GM12878 (cell line): ENCODE data around the gene TRIM74.
A peak's percentile ranks its signal among the peaks of the same experiment; 100 is the strongest.
"Not testable (repeated sequence)": the region's sequence is repeated elsewhere in the genome, so short reads cannot be mapped to it uniquely, and the experiment has no call there.

ENCODE experiments used
- CBX5 ChIP-seq: sonication (generic); IDR thresholded peaks from 2 replicates; pipeline ENCODE4 v1.6.1; 2016; ENCODE audit warnings: low read depth, moderate library complexity, mild to moderate bottlenecking, inconsistent platforms
- CHD2 ChIP-seq: IDR thresholded peaks from 2 replicates; pipeline ENCODE4 v1.6.1; 2011; ENCODE audit warnings: low read depth, low read length, improper control_type of control experiment, borderline replicate concordance
- CTCF ChIP-seq, 3 experiments: IDR thresholded peaks in 2 of 3; conservative IDR thresholded peaks in 1 of 3; 2 replicates each; pipeline ENCODE4 v1.5.1; 2011; ENCODE audit warnings: low read depth in 3 of 3, low read length in 3 of 3, mild to moderate bottlenecking in 3 of 3, control low read depth in 2 of 3, moderate library complexity in 2 of 3, inconsistent platforms in 1 of 3, mixed read lengths in 1 of 3; ENCODE audit not compliant: control insufficient read depth in 2 of 3, insufficient read depth in 1 of 3; ENCODE audit errors: extremely low read depth in 1 of 3
- EZH2 ChIP-seq: IDR thresholded peaks from 2 replicates; pipeline ENCODE4 v1.6.1; 2012; ENCODE audit warnings: low read depth, mild to moderate bottlenecking, control low read depth, inconsistent platforms, low read length, borderline replicate concordance; ENCODE audit not compliant: control insufficient read depth
- MLLT1 ChIP-seq: fragments of 450-650 bp; IDR thresholded peaks from 2 replicates; pipeline ENCODE4 v1.6.1; 2016; ENCODE audit warnings: mild to moderate bottlenecking
- NR2C2 ChIP-seq: IDR thresholded peaks from 2 replicates; pipeline ENCODE4 v1.6.1; 2011; ENCODE audit warnings: borderline replicate concordance, low read depth; ENCODE audit not compliant: control insufficient read depth, insufficient read length
- POLR2AphosphoS2 ChIP-seq: IDR thresholded peaks from 2 replicates; pipeline ENCODE4 v1.6.1; 2011; ENCODE audit warnings: low read depth, mild to moderate bottlenecking, low read length, improper control_type of control experiment, moderate library complexity
- REST ChIP-seq: IDR thresholded peaks from 2 replicates; pipeline ENCODE4 v1.6.1; 2012; ENCODE audit warnings: mild to moderate bottlenecking, low read depth, low read length
- USF2 ChIP-seq: IDR thresholded peaks from 2 replicates; pipeline ENCODE4 v1.6.1; 2011; ENCODE audit warnings: low read depth, low read length, improper control_type of control experiment, borderline replicate concordance
- YY1 ChIP-seq: IDR thresholded peaks from 2 replicates; pipeline ENCODE4 v1.6.1; 2011; ENCODE audit warnings: low read depth, mild to moderate bottlenecking, low read length
- ZBTB40 ChIP-seq: fragments of 450-650 bp; IDR thresholded peaks from 2 replicates; pipeline ENCODE4 v1.6.1; 2016; ENCODE audit warnings: mild to moderate bottlenecking, moderate library complexity, borderline replicate concordance
- ZNF24 ChIP-seq: fragments of 450-650 bp; IDR thresholded peaks from 2 replicates; pipeline ENCODE4 v1.6.1; 2017; ENCODE audit warnings: antibody characterized with exemption, mild to moderate bottlenecking

GRCh38 chr7:72914756-72915525 lies 54.3 kb downstream of the TRIM74 start:
- TF ChIP-seq CTCF (IDR thresholded peaks at IDR 0.05 in 2 of 3, conservative IDR thresholded peaks at IDR 0.05 in 1 of 3; ENCODE audit: control insufficient read depth in 2 of 3, extremely low read depth in 1 of 3, insufficient read depth in 1 of 3, low read depth in 3 of 3, low read length in 3 of 3): peak; percentile 38 to 67 (median 53)
- TF ChIP-seq EZH2, POLR2AphosphoS2, USF2, YY1, REST, ZBTB40, CBX5, ZNF24, CHD2, MLLT1, NR2C2: not testable (repeated sequence)
